Small intestine (tissue), 7 donors: ENCODE measurements around the gene SIX5. TPM values are rescaled to one million over a fixed set of nuclear protein-coding genes. Genes with fewer than 3 reads are reported as not detected.
"Not testable (repeated sequence)": the region's sequence is repeated elsewhere in the genome, so short reads cannot be mapped to it uniquely, and the experiment has no call there.

Experiments
- DNase-seq, 2 donors: peaks; one replicate each; pipeline versions ENCODE4 v3.0.0 to v3.0.0-alpha.2; 2013
- FAIRE-seq: peaks from 2 replicates; lab custom pipeline; 2012; peaks lifted over from hg19 to GRCh38; lab: Jason Lieb, UNC
- H3K27ac ChIP-seq, 3 donors: one replicate each; pipeline ENCODE4 v1.5.1; 2013; ENCODE audit warnings: low read length in 2 of 3, mild to moderate bottlenecking in 2 of 3, control low read depth in 1 of 3, inconsistent platforms in 1 of 3, low read depth in 1 of 3, moderate library complexity in 1 of 3
- H3K27me3 ChIP-seq, 3 donors: one replicate each; pipeline ENCODE4 v1.6.1; 2013; ENCODE audit warnings: low read length in 3 of 3, inconsistent platforms in 1 of 3; ENCODE audit not compliant: control insufficient read depth in 3 of 3, insufficient read depth in 3 of 3
- H3K36me3 ChIP-seq, 3 donors: one replicate each; pipeline ENCODE4 v1.6.1; 2013; ENCODE audit warnings: low read length in 3 of 3, inconsistent platforms in 1 of 3, low read depth in 1 of 3, mild to moderate bottlenecking in 1 of 3, moderate library complexity in 1 of 3; ENCODE audit not compliant: control insufficient read depth in 3 of 3, insufficient read depth in 2 of 3
- H3K4me1 ChIP-seq, 3 donors: one replicate each; pipeline ENCODE4 v1.6.1; 2013; ENCODE audit warnings: low read length in 2 of 3, inconsistent platforms in 1 of 3, low read depth in 1 of 3, mild to moderate bottlenecking in 1 of 3, moderate library complexity in 1 of 3; ENCODE audit not compliant: control insufficient read depth in 3 of 3, insufficient read depth in 2 of 3
- H3K4me3 ChIP-seq, 3 donors: one replicate each; pipeline ENCODE4 v1.5.1; 2013; ENCODE audit warnings: low read length in 3 of 3, control low read depth in 1 of 3, inconsistent platforms in 1 of 3, low read depth in 1 of 3, mild to moderate bottlenecking in 1 of 3, moderate library complexity in 1 of 3
- H3K9me3 ChIP-seq, 2 donors: one replicate each; pipeline ENCODE4 v1.6.1; 2013; ENCODE audit warnings: low read depth in 1 of 2, low read length in 1 of 2; ENCODE audit not compliant: control insufficient read depth in 2 of 2, insufficient read depth in 1 of 2
- WGBS, 3 donors: extraction: QIAGEN DNeasy Blood & Tissue Kit; methylation state at CpG; one replicate each; pipeline ENCODE4 v1.1.7; 2013; 5-methylcytosine and 5-hydroxymethylcytosine counted together
- polyA plus RNA-seq, 4 donors: library from polyadenylated mRNA; stranded (reverse) in 3 of 4; unstranded in 1 of 4; fragments of 200-250 nt in 3 of 4; fragments of 120-200 nt in 1 of 4; gene quantifications; one replicate each; pipeline versions ENCODE4 v1.2.1 to v1.2.3, GENCODE V29; 2013
- donor health status: healthy with polysubstance abuse.
- donor health status: control.
- donor health status: control.
- donor health status: Bipolar disorder and iron deficiency.
- donor health status: healthy.

SIX5 gene
- polyA plus RNA-seq, 4 donors = 1.6 to 12.4 (median 6.3) TPM

DNA sequence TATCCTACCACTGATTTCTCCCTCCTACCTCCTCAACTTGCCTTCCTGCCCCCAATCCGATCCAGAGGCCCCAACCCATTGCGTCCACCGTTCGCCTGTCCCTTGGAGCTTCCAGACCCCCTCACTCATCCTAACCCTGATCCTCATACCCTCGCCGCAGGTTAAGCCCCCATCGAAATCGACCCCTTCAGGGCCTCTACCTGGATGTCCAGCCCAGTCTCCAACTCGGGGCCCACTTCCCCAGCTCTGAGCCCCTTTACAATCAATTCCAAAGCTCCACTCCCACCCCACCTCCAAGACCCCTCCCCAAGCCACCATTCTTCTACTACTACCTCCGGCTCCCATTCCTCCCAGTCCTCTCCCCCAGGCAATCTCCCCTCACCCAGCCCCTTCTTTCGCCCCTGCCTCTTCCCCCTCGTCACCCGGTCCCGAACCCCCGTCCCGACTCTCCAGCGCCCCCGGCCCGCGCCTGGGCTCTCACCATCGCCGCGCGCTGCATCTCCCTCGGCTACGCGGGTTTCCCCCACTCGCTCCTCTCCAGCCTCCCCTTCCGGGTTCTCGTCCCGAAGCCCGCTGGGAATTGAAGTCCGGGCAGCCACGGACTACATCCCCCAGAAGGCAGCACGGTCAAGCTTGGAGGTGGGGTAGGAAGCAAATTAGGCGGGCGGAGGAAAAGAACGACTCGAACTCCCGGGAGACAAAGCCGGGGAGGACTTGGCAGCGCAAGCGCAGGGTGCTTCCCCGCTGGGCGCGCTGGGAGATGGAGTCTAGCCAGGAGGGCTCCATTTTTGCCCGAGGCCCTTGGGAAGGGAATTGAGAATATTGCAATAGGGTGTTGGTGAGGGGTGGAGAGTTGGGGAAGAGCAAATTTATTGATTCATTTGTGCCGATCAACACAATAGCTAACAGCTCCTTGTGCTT lies 38.4 kb downstream of the SIX5 start, which contains the start of gene FBXO46:
Gene FBXO46, minus strand, starts transcription at position 529 of the 921 bp plus-strand sequence. CDS start 17,401 bp downstream, outside the sequence.
- DNase-seq (peak; percentile 98), FAIRE-seq (no peak)
- 1% methylated on average over 48 of the region's 48 CpGs for WGBS, 3 donors
- H3K9me3 ChIP-seq = no peaks in the 10 kb centered on the region
- no peaks in the 10 kb centered on the region for H3K27me3 ChIP-seq
- H3K4me3 ChIP-seq = peak within 1 kb of the TSS; percentile 75 to 95 (median 88)
- peaks cover 0 to 2% (median 0%) of the 10 kb centered on the region in 3 donors for H3K4me1 ChIP-seq
- peaks cover 0 to 8% (median 0%) of the 10 kb centered on the region in 3 donors for H3K36me3 ChIP-seq
- peak within 1 kb of the TSS; percentile 20 to 48 (median 35) for H3K27ac ChIP-seq

DNA sequence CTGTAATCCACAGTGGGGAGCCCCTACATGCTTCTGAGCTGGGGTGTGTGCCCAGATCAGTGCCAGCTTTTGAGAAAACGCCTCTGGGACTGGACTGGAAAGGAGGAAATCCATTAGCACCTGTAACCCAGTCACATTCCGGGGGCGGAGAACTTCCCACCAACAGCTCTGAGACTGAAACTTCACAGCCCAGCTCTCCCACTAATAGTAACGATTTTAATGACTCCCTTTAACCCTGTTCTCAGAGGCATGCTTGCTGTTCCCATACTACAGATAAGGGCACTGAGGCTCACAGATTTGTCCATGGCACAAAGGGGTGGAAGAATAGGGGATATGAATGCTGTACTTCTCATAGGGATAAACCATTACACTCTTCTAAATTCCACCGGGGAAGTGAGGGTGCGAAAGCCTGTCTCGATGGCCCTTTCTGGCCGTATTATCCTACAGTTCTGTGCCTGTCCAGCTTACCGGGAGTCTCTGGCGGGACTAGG lies 39.2 kb downstream of the SIX5 start:
- H3K27me3 ChIP-seq = no peaks in the 10 kb centered on the region
- peak overlapping the region; percentile 20 to 48 (median 35) for H3K27ac ChIP-seq
- WGBS, 3 donors = 4 to 8% (median 6%) methylated on average over 10 of the region's 10 CpGs
- no peaks in the 10 kb centered on the region for H3K9me3 ChIP-seq
- DNase-seq = peak; percentile 20 to 44
- peak overlapping the region; percentile 75 to 95 (median 88) for H3K4me3 ChIP-seq
- H3K4me1 ChIP-seq = peaks cover 0 to 2% (median 0%) of the 10 kb centered on the region in 3 donors
- H3K36me3 ChIP-seq = peaks cover 0 to 15% (median 0%) of the 10 kb centered on the region in 3 donors
- no peak for FAIRE-seq

DNA sequence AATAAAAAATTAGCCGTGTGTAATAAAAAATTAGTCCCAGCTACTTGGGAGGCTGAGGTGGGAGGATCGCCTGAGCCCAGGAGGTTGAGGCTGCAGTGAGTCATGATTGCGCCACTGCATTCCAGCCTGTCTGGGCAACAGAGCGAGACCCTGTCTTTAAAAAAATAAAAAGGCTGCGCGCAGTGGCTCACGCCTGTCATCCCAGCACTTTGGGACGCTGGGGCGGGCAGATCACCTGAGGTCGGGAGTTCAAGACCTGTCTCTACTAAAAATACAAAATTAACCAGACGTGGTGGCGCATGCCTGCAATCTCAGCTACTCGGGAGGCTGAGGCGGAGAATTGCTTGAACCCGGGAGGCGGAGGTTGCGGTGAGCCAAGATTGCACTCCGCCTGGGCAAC lies 40.4 kb downstream of the SIX5 start:
- DNase-seq = not testable (repeated sequence)

DNA sequence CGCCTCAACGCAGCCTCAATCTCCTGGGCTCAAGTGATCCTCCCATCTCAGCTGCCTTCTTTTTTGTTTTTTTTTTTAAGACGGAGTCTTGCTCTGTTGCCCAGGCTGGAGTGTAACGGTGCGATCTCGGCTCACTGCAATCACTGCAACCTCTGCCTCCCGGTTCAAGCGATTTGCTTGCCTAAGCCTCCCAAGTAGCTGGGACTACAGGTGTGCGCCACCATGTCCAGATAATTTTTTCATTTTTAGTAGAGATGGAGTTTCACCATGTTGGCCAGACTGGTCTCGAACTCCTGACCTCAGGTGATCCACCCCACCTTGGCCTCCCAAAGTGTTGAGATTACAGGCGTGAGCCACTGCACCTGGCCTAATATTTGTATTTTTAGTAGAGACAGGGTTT lies 49.0 kb downstream of the SIX5 start:
- H3K4me3 ChIP-seq, DNase-seq, H3K9me3 ChIP-seq, H3K27me3 ChIP-seq, FAIRE-seq: not testable (repeated sequence)
- Histone ChIP-seq H3K27ac (peak overlapping the region in 2 of 3 donors; percentile 61 to 72), H3K36me3 (peaks cover 0 to 30% (median 4%) of the 10 kb centered on the region in 3 donors), H3K4me1 (peaks cover 3 to 24% (median 4%) of the 10 kb centered on the region in 3 donors)
- WGBS, 3 donors = 92 to 97% (median 97%) methylated on average over 11 of the region's 11 CpGs

More for the DNA sequence above, 40.4 kb downstream of the SIX5 start:
- FAIRE-seq, H3K27ac ChIP-seq, H3K4me3 ChIP-seq, H3K4me1 ChIP-seq, H3K9me3 ChIP-seq, H3K27me3 ChIP-seq: not testable (repeated sequence)
- WGBS, 3 donors = 94 to 97% (median 96%) methylated on average over 18 of the region's 18 CpGs
- H3K36me3 ChIP-seq = peaks cover 0 to 16% (median 0%) of the 10 kb centered on the region in 3 donors

DNA sequence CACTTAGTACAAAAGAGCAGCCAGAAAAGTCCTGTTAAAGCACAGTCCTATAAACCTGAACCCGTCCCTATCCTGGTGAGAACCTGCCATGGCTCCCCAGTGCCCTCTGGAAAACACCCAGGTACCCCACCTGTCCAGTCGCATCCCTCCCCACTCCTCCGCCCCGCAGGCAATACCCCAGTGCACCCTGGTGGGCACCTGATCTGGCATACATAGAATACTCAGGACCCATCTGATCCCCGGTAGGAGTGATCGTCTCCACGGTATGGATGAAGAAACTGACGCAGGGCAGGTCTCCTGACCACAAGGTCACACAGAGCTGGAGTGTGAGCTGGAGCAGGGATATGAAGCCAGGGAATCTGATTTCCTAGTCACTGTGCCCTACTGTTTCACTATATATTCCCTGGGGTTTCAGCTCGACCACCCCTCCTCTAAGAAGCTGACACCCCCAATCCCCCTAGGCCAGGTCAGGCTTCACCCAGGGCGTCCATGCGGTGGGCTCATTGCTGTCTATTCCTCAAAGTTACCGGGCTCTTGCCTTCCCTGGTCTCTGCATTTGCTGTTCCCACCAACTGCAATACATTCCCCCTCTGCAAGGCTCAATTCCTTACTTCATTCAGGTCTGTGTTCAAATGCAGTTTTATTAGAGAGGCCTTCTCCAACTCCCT lies 50.9 kb downstream of the SIX5 start:
- peak; percentile 21 to 48 for DNase-seq
- Histone ChIP-seq H3K27me3 (no peaks in the 10 kb centered on the region), H3K4me3 (peak overlapping the region; percentile 40 to 71 (median 55)), H3K9me3 (no peaks in the 10 kb centered on the region), H3K27ac (peak overlapping the region; percentile 93 to 96 (median 95)), H3K4me1 (peaks cover 3 to 24% (median 4%) of the 10 kb centered on the region in 3 donors), H3K36me3 (peaks cover 0 to 26% (median 2%) of the 10 kb centered on the region in 3 donors)
- FAIRE-seq = no peak
- WGBS, 3 donors = 46 to 56% (median 52%) methylated on average over 12 of the region's 12 CpGs

DNA sequence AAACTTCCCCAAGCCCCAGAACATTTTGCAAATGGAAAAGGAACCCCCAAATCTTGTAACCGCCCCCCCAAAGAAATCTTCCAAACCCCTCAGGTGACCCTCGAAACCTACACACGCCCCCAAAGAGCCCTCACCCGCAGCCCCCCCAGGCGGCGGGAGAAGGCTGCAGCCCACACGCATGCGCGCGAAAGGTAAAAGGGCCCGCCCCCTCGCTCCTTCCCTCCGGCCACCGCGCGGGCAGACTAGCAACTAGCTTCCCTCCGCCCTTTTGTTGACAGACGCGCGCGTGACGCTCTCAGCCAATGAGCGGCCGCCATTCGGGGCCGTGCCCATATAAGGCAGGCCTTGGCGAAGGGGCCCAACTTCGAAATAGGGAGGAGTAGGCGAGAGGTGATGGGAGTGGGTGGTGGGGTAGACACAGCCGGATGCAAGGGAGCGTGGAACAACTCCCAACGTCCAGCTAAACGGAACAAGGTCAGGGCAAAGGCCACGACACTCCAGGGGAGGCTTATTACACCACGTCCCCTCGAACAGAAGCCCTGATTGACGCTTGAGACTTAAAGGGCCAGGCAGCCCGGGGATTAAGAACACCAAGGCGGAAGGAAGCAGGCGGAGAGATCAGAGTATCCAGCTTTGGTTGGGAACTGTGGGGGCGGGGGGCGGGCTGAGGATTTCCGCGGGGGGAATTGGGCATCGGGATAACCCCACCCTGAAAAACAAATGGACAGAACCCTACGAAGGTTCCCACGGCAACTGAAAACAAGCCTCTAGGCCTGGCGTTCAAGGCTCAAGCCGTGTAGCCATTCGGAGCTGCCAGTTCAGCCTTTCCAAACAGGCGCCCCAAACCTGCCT lies 51.7 kb downstream of the SIX5 start:
- 0% methylated on average over 45 to 51 of the region's 51 CpGs for WGBS, 3 donors

DNA sequence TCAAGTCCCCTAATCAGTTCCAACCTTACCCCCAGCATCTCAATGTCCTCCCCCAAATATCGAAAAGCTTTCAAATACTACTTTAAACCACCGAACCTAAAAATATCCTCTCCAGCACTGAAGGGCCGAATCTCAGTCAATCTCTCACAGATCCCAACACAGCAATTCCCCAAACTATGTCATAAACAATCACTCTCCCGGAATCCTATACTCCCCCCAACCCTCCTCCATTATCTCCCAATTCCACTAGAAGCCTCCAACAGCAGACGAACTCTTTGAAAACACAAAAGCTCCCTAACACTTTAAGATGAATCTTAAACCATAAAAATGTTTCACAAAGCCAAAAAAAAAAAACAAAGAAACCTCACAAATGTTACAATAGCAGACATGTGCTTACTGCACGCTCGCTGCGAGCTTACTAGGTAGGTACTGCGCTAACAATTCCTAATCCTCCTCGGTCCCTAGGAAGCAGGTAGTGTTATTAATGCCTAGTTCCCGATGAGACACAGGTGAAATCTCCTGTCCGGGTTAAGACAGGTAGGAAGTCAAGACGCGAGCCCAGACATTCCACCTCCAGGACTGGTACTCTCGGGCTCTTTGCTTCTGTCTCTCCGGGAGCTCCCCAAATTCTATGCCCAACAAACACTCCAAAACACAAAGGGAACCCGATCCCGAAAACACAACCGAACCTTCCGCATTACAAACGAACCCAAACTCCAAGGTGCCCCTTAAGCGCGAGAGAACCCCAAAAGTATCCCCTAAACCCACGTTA lies 52.5 kb downstream of the SIX5 start:
- no peak for FAIRE-seq

More for the DNA sequence above, 51.7 kb downstream of the SIX5 start:
- Histone ChIP-seq H3K4me3 (peak overlapping the region; percentile 55 to 71 (median 57)), H3K27me3 (no peaks in the 10 kb centered on the region), H3K36me3 (peaks cover 0 to 28% (median 3%) of the 10 kb centered on the region in 3 donors), H3K27ac (peak overlapping the region; percentile 93 to 96 (median 95)), H3K4me1 (peaks cover 3 to 24% (median 4%) of the 10 kb centered on the region in 3 donors), H3K9me3 (no peaks in the 10 kb centered on the region)
- DNase-seq = peak; percentile 99
- FAIRE-seq = peak; percentile 62

More for the DNA sequence above, 52.5 kb downstream of the SIX5 start:
- peak; percentile 54 to 74 for DNase-seq
- H3K27ac ChIP-seq = peak overlapping the region in 2 of 3 donors; percentile 76 to 88
- 1 to 2% (median 2%) methylated on average over 24 of the region's 24 CpGs for WGBS, 3 donors
- no peaks in the 10 kb centered on the region for H3K9me3 ChIP-seq
- peaks cover 5 to 28% (median 9%) of the 10 kb centered on the region in 3 donors for H3K36me3 ChIP-seq
- H3K4me1 ChIP-seq = peaks cover 3 to 24% (median 4%) of the 10 kb centered on the region in 3 donors
- peak overlapping the region; percentile 54 to 71 (median 57) for H3K4me3 ChIP-seq
- no peaks in the 10 kb centered on the region for H3K27me3 ChIP-seq
